ENCODE measurements around the gene MSH5.
"Not testable (repeated sequence)": the region's sequence is repeated elsewhere in the genome, so short reads cannot be mapped to it uniquely, and the experiment has no call there.

The MSH5 gene

DNA sequence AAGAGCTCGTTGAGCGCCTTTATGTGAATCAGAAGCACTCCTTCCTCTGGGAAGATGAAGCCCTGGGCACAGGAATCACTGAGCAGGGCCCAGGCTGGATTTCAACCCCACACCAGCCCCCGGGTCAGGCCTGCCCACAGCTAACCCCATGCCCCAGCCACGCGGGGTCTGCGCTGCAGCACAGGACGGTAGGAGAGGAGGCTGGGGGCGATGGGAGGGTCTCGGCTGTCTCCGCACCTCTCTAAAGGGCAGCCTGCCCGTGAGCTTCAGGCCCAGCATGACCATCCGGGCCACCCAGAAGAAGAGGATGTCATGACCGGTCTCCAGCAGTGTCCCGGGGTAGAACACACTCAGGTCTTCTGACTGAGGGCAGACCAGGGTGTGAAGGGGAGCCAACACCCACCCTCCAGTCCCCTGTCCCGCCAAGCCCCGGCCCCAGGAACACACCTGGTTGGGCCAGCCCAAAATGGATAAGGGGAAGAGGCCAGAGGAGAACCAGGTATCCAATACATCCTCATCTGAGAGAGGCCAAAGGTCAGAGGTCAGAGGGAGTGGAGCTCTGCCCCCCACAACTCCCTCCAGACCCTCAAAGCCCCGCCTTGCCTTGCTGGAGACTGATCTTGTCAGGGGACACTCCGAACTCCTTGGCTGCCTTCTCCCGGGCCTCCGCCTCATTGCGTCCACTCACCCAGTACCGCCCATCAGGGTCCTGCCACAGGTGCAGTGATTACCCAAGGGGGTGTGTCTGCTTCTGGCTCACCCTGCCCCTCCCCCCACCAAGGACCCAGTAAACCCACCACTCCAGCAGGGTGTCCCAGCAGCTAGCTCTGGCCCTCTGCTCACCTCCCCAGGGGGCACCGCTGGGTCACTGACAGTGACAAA, 41.7 kb downstream of the MSH5 start:
- no peak for DNase-seq

DNA sequence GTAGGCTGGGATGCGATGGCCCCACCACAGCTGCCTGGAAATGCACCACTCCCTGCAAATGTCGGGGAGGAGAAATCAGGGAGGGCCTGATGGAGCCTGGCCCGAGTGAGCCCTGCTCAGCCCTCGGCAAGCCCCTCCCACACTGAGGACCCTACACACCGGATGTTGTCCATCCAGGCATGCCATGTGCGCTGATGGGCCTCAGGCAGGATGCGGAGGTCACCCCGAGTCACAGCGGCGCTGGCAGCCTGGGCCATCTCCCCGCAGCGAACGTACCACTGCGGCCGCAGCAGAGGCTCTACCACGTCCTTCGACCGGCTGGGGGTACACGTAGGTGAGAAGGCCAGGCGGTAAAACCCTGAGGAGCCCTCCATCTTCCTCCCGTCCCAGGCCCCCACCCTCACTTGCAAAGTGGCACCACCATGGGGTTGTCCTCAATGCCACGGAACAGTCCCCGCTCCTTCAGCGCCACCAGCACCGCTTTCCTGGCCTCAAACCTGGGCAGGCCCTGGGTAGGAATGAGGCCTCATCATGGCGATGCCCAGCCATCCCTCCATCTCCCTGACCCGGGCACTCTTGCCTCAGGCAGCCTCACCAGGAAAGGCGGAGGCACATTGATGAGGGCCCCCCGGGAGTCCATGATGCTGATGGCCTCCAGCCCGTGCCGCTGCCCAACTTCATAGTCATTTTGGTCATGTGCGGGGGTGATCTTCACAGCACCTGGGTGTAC, 42.5 kb downstream of the MSH5 start:
- no peak for DNase-seq

DNA sequence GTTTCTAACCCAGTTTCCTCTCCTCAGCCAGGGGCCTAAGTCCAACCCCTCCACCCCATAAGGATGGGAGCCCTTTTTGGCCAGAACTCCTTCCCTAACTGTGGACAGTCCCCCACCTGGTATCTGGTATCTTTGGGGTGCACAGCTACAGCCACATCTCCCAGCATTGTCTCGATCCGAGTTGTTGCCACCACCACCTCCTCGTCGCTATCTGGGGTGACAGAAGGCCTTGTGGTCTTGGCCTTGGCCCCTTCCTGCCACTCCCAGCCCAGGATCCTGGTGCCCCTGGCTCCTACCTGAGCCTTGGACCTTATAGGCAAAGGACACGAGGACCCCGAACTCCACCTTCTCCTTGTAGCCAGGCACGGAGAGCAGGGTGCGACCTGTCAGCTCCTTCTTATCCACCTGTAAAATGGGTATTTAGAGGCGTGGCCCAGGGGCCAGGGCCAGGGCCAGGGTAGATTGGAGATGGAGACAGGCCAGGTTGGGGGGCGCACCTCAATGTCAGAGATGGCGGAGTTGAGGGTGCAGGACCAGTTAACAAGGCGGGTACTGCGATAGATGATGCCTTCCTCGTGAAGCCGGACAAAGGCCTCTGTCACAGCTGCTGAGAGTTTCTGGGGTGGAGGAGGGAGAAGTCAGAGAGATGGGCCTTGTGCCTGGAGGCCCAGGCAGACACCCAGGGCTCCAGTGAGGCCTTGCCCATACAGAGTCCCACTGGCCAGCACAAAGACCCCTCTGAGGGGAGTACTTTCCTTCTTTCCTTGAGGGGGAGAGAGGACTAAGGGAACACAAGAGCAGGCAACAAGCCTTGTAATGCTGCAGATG, 44.5 kb downstream of the MSH5 start:
- no peak for DNase-seq

DNA sequence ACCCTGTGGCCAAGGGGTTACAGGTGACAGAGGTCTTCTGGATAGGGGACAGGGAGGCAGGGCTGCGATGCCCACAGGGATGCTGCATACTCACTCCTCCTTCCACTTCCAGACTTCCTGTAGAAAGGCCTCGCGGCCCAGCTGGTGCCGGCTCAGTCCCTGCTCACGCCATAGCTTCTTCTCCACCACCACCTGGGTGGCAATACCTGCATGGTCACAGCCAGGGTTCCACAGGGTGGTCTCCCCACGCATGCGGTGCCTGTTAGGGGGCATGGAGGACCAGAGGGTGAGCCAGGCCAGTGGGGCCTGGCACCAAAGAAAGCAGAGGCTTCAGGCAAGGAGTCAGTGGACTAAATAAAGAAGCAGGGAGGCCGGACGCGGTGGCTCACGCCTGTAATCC, 45.7 kb downstream of the MSH5 start:
- DNase-seq, result no peak

DNA sequence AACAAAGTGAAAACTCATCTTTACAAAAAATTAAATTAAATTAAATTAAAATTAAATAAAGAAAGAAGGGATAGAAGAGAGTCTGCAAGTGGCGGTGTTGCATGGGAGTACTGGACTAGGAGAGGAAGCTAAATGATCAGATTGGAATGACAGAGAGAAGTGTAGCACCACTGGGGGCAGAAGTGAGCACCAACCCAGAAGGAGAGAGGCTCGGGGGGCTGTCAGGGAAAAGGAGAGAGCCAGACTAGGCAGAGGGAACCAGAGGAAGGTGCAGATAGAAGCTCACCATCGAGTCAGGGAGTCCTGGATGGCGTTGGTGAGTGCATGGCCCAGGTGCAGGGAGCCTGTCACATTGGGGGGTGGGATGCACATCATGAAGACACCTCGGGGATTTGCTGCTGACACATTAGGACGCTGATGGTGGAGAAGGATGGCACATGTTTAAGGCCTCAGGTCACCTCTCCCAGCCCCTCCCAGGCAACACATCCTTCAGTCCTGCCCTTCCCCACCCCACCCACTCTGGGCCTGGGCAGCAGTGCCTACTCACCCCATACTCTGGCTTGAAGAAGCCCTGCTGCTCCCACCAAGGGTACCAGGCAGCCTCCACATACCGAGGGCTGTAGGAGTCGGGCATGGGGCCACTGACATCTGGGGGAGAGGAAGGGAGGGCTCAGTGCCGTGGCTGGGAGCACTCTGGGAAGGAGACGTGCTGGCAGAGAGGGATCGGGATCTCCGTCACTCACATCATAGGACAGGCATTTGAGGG, 51.7 kb downstream of the MSH5 start:
- no peak for DNase-seq

DNA sequence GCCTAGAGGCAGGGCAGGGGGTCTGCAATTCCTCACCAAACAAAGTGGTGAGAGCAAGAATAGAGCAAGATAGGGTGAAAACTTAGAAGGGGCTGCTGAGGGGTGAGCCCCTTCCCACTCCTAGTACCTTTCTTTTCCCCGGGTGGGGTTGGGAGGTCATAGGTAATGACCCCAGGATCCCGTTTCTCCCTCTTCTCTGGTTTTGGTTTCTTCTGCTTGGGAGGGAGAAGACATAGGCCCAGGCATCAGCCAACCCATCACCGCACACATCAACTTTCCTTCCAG, 52.2 kb downstream of the MSH5 start:
- DNase-seq, result no peak

DNA sequence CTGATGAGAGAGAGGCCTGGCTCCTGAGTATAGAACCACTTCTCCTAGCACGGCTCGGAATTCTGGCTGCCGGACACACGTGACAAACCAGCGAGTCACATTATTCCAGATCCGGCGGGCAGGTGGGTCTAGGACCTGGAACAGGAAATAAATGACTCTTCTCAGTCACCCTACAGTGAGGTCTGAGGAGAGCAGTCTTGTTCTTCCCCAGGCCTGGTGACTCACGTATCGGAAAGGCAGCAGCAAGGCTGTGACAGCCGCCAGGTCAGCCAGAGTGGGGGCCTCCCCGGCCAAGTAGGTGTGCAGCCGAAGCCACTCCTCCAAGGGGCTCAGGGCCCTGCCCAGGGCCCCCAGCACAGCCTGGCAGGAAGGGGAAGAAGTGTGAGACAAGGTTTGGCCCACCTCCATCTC, 53.0 kb downstream of the MSH5 start:
- DNase-seq, result no peak

DNA sequence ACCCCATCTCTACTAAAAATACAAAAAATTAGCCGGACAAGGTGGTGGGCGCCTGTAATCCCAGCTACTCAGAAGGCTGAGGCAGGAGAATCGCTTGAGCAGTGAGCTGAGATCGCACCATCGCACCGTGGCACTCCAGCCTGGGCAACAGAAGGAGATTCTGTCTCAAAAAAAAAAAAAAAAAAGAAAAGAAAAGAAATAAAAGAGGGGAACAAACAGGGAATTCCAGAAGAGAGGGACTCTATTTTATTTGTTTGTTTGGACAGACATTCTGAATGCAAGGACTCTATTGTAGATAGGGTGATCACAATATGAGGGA, 54.1 kb downstream of the MSH5 start:
- DNase-seq, result not testable (repeated sequence)

DNA sequence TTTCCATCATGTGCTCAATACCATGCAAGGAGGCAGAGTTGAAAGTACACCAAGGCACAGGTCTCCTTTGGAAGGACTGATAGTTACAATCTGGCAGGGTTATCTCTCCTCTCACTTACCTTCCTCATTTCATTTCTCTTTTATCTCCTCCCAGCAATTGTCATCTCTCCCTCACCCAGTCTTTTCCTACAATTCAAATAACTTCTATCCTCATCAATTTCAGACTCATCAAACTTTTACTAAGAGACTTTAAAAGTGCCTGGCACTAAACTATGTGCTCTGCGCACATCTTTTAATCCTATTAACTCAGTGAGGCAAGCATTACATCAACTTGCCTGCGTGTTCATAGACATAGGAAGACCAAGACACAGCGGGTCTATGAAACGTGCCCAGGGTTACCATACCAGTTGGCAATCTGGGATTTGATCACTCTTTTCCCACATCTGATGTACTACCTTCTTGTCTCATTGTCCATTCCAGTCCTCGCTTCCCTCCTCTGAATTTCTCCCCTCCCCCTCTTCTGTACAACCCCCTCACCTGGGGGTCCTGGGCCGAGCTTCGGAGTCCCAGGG, 54.6 kb downstream of the MSH5 start:
- DNase-seq, result no peak

DNA sequence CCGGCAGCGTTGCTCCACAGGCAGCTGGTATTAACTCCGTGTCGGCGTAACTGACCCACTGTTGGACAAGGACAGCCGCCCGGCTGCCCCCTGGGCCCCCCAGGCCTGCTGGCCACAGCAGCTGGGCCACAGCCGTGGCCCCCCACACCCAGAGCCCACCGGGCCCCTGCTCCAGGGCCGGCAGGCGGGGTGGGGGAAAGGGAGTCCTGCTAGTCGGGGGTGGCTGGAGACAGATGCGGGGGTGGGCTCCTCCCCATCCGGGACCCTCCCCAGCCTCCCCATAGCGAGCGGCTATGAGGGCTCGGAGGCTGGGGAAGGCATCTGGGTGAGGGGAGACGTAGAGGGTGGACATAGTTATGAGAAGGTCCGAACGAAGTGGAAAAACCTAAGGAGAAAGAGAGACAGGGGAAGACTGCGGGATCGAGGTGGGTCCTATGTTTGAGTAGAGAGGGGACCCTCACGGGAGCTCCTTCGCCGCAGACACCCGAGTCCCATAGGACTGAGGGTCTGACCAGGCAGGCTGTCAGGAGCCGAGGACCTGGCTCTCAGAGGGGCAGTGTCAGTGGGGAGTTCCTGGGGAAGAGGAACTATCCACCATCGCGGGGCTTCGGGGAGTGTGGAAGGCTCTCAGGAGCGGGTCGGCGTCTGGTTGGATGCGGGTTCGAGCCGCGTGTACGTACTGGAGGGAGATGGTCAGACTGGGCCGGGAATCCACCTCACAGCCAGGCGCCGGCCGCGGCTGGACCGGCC, 55.2 kb downstream of the MSH5 start:
- peak; percentile 40 for DNase-seq

DNA sequence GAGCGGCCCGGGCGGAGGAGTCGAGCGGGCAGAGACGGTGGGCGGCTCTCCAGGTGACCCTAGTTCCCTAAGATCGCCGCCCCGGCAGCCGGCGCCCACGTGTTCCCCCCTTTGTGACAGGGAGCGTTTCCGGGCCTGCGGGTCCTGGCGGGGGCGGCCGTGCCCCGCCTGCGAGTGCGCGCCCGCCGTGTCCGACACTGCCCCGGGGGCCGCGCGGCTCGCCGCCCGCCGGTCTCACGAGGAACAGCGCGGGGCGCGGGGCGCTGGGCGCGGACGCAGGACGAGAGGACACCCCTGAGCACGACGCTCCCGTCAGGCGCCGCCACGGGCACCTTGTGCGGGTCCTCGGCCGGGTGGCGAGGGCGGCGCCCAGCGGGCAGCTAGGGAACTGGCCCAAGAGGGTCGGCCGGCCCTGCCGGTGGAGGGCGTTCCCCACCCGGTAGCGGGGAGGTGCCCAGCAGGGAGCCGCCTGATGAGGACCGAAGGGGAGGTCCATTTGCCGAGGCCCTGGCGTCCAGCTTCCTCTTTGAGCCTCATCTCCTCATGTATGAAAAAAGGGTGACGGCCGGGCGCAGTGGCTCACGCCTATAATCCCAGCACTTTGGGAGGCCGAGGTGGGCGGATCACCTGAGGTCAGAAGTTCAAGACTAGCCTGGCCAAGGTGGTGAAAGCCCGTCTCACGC, 56.0 kb downstream of the MSH5 start, which contains the start of gene VARS1:
Gene VARS1, minus strand, starts transcription at position 137 of the 683 bp plus-strand sequence. CDS start 535 bp downstream, outside the sequence.
- peak; percentile 89 for DNase-seq

DNA sequence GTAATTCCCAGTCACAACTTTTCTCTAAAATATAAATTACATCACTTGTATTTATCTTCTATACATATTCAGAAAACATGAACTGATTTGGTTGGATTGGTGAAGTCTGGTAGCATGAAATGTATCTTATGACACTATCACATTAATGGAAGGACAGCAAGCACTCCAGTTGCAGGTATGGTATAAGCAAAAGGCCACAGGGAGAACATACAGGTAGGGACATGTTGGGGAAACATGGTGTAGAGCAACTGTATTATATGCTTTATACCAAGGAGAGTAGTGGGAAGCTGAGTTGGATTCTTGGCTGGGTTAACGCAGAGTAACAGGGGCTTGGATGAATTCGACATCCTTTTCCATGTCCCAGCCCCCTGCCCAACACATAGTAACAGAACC, 57.2 kb downstream of the MSH5 start:
- DNase-seq, result no peak

DNA sequence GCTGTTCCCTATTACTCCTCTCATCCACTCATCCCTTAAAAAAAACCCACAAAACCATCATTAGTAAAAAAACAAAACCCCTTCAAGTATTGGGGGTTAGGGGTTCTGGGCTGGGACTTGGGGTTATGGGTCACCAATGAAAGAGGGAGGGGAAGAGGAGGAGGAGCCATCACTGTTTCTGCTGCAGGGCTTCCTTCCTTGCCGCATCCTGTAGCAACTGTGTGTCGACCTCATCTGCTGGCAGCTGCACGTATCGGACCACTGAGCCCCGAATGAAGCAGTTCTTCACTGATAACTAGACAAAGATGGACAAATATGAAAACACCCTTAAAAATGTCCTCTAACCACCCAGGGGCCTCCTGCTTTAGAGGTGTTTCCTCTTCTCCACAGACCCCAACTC, 57.8 kb downstream of the MSH5 start:
- no peak for DNase-seq

DNA sequence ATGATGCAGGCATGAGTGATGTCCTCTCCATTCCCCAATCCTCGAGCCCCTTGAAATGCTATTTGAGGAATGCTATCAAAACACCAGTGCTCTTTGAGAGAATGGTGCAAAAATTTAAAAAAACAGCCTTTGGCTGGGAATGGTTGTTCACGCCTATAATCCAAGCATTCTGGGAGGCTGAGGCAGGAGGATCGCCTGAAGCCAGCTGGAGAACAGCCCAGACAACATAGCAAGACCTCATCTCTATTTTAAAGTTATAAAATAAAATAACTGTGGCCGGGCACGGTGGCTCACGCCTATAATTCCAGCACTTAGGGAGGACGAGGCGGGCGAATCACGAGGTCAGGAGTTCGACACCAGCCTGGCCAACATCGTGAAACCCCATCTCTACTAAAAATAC, 60.0 kb downstream of the MSH5 start:
- no peak for DNase-seq

DNA sequence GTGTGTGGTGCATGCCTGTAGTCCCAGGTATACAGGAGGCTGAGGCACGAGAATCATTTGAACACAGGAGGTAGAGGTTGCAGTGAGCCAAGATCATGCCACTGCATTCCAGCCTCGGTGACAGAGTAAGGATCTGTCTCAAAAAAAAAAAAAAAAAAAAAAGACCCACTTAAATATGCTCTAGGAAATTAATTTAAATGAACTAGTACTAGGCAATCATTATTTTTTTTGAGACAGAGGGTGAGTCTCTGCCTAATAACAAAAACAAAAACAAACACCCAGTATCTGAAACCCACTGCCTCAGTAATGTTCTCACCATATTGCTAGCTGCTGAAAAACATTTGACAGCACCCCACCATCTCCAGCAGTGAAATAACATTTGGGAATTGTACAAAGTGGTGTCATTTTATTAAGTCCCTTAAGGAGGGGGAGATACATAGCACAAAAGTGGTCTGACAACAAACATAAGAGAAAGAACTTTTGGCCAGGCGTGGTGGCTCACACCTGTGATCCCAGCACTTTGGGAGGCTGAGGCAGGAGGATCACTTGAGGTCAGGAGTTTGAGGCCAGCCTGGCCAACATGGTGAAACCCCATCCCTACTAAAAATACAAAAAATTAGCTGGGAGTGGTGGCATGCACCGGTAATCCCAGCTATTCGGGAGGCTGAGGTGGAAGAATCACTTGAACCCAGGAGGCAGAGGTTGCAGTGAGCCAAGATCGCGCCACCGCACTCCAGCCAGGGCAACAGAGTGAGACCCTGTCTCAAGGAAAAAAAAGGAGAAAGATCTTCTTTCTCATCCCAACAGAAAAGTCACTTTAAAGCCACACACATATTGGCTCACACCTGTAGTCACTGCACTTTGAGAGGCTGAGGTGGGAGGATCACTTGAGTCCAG, 61.5 kb downstream of the MSH5 start:
- not testable (repeated sequence) for DNase-seq

DNA sequence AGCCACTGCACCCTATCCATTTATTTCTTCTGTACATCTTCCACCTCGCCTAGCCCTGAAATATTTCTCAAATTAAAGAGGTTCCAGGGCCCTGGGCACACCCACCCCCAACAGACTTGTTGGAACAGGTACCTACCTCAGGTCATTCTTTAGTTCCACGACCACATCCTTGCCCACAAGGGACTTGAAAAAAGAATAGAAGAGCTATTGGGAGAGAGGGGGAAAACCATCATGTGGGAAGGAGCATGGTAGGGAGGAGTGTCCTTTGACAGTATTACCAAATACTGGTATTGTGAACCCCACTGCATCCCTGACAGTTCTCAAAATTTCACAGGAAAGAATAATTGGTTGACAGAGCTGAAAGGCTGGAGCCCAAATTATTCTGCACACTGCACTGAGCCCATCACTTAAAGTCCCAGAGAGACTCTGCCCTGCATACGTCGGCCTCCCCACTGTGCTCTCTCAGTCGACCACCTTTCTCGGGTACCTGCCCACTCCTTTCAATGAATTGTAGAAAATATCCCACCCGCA, 66.2 kb downstream of the MSH5 start:
- DNase-seq, result no peak

DNA sequence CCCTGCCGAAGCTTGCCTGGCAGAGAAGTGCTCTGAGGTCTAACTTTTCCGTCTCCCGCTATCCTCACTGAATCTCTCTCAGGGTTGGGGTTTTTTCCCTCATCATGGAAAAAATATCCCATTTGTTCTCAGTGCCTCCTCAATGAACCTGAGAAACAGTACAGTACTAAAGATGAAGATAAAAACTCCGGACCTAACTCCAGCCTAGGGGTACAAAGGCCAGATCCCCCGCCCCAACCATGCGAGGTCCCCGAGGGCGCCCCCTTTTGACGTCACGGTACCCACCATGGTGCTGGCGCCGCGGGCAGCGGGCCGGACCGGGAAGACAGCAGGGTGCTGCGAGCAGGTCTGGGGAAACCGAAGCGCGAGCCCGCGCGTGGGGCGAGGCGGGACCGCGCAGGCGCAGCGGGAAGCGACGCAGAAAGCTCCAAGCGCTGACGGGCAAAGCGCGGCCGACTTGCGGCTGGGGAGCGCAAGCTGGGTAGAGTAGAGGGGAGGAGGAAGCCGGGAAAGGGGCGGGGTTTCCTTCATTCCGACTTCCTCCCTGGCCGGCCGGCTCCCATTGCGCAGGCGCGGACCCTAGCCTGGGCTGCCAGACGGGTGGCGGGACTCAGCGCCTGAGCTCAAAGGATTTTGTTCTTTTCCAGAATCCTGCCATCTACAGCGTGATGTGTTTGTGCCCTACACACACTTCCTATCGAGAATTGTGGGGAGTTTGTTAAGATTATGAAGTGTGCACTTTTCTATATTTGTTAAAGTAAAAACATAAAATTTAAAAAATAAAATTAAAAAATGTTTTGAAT, 66.9 kb downstream of the MSH5 start, which contains the start of gene LSM2:
Gene LSM2, minus strand, starts transcription at position 497 of the 803 bp plus-strand sequence. Its CDS starts 209 bp downstream, at position 288.
- DNase-seq, result peak; percentile 97

DNA sequence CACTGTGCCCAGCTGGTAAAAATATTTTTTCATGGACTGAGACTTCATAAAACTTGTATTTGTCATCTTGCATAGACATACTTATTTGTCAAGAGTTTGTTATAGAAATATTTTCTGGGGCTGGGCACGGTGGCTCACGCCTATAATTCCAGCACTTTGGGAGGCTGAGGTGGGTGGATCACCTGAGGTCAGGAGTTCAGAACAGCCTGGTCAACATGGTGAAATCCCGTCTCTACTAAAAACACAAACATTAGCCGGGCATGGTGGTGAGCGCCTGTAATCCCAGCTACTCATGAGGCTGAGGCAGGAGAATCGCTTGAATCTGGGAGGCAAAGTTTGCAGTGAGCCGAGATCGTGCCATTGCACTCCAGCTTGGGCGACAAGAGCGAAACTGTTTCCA, 68.8 kb downstream of the MSH5 start:
- not testable (repeated sequence) for DNase-seq

DNA sequence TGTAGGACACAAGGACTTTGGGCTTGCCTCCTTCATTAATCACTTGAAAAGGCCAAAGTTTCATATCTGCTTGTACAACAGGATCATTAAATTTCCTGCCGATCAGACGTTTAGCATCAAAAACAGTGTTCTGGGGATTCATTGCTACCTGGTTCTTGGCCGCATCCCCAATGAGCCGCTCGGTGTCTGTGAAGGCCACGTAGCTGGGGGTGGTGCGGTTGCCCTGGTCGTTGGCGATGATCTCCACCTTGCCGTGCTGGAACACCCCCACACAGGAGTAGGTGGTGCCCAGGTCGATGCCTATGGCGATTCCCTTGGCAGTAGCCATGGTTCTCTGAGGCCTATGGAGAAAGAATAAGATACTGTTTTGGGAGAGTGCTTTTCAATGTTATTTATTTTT, 71.8 kb downstream of the MSH5 start:
- no peak for DNase-seq

Data from stimulated activated CD4-positive, alpha-beta T cell treated with anti-CD3 and anti-CD28 coated beads, Interleukin-1b, Interleukin-23, amount 100 ng/mL, for 48 hours (primary cell).